Activated CD4-positive, alpha-beta T cell treated with anti-CD3 and anti-CD28 coated beads, Interleukin-2, Interleukin-6, amounts not matched to agents 100 ng/mL and 50 ng/mL, durations not matched to agents 16 hours and 8 hours (primary cell): Measurements from ENCODE around the gene RNF112.
"Not testable (repeated sequence)": the region's sequence is repeated elsewhere in the genome, so short reads cannot be mapped to it uniquely, and the experiment has no call there.

Source experiments
- DNase-seq: peaks from one replicate; pipeline ENCODE4 v3.0.0-alpha.2; 2020

Gene RNF112

GRCh38 chr17:19449656-19450055 is 38.6 kb downstream of the RNF112 start:
- no peak for DNase-seq

DNA sequence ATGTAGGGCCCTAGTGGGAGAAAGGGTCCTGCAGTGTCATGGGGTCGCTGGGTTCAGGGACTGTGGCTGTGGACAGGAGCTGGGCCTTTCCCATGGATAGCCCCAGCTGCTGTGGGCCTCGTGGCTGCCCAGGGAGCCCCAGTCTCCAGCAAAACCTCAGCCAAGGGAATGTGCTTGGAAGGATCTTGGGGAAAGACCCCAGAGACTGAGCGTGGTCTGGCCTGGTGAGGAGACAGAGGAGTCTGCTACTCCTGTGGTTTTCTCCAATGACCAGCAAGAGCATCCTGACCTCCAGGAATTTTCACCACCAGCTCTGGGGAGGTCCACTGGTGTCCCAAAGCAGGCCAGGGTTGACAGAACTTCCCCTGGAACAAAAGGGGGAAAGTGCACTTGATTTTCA is 42.3 kb downstream of the RNF112 start:
- DNase-seq: no peak

DNA sequence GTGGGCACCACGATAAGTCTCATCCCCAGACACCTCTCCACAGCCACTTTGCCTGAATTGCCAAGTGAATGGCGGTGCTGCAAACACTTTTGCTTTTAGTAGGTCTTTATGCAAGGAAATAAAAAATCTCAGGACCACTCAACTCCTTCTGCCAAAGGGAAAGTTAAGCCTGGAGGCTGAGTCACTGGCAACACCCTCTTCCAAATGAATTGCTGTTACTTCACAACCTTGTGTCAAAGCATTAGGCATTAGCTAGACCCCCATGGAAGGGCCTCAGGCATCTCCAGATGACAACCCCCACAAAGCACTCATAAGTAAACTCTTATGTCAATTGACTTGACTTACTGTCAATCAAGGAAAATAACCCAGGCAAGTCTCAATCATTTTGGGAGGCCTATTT is 43.0 kb downstream of the RNF112 start:
- no peak for DNase-seq

DNA sequence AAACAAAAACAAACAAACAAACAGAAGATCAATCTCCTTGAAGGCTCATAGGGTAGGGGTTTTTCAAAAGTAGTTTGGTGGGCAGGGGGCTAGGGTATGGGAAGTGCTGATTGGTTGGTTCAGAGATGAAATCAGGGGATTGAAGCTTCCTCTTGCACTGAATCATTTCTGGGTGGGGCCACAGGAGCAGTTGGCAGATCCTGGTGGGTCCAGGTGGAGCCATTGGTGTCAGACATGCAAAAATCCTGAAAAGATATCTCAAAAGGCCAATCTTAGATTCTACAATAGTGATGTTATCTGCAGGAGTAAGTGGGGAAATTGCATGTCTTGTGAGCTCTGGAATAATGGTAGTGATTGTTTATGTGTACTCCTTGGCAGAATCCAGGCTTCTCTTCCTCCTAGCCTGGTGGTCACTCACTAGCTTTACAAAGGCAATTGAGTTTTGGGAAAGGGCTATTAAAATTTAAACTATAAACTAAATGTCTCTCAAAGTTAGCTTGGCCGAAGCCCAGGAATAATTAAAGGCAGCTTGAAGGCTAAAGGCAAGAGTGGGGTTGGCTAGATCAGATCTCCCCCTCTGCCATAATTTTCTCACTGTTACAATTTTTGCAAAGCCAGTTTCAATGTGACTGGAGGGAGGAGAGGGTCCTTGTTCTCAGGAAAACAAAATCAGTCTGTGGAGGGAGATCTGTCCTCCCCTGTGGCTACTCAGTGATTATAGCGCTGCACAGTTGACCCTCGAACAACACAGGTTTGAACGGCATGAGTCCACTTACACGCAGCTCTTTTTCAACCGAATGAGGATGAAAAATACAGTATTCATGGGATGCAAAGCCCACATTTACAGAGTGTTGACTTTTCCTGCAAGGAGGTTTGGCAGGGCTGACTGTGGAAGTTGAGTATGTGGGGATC is 45.2 kb downstream of the RNF112 start:
- no peak for DNase-seq

DNA sequence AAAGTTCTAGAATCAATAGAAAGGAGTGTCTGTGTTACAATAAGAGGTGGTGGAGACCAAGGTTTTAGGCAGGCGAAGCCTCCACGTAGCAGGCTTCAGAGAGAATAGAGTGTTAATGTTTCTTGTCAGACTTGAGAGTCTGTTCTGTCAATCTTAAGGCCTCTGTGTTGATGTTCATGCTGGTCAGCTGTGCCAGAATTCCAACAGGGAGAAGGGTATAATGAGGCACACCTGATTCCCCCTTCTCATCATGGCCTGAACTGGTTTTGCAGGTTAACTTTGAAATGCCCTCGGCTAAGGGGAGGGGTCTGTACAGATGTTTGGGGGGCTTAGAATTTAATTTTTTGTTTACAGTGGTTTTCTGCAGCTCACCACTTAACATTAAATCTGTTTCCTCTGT is 46.0 kb downstream of the RNF112 start:
- DNase-seq: no peak

DNA sequence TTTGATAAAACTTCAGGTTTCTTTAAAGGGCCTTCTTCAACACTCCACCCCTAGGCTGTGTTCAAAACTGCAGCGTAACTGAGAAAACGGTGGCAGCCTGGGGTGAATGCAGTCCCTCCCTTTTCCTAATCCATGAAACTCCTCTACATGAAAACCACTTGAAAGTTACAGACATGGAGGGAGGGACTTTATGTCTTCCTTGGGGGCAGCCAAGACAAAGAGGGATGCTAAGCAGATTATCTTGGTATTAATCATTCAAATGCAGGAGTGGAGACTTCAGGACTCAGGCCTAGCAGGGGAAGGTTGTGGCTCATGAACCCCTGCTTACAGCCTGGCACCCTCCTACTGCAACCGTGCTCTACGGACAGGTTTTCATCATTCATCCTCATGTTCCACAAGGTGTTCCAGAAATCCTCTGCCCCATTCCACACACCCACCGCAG is 46.8 kb downstream of the RNF112 start:
- DNase-seq: no peak

- DNase-seq: not testable (repeated sequence)
Observed at GRCh38 chr17:19458481-19458880, 47.4 kb downstream of the RNF112 start.

GRCh38 chr17:19459018-19459655 is 48.1 kb downstream of the RNF112 start:
- DNase-seq: not testable (repeated sequence)

DNA sequence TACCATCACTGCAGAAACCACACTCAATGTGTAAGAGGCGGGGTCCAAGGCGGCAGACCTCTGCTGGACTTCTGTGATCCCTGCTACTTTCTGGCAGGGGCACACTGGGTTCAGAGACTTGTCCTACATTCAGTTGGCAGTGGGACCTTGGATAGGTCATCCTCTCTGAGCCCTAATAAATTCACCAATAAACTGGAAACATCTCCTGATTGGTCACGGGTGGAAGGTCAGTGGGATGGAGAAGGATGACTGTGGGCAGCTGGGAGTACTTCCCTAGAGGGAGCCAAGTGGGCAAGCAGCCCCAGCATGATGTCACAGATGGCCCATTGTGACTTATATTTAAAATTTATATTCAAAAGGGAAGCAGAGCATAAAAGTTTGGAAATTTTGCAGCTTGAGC is 49.7 kb downstream of the RNF112 start:
- DNase-seq: no peak

- DNase-seq: no peak
Observed at GRCh38 chr17:19461116-19461515, 50.1 kb downstream of the RNF112 start.

- DNase-seq: no peak
Observed at GRCh38 chr17:19461681-19462080, 50.6 kb downstream of the RNF112 start.

GRCh38 chr17:19462456-19463035 is 51.5 kb downstream of the RNF112 start:
- not testable (repeated sequence) for DNase-seq

DNA sequence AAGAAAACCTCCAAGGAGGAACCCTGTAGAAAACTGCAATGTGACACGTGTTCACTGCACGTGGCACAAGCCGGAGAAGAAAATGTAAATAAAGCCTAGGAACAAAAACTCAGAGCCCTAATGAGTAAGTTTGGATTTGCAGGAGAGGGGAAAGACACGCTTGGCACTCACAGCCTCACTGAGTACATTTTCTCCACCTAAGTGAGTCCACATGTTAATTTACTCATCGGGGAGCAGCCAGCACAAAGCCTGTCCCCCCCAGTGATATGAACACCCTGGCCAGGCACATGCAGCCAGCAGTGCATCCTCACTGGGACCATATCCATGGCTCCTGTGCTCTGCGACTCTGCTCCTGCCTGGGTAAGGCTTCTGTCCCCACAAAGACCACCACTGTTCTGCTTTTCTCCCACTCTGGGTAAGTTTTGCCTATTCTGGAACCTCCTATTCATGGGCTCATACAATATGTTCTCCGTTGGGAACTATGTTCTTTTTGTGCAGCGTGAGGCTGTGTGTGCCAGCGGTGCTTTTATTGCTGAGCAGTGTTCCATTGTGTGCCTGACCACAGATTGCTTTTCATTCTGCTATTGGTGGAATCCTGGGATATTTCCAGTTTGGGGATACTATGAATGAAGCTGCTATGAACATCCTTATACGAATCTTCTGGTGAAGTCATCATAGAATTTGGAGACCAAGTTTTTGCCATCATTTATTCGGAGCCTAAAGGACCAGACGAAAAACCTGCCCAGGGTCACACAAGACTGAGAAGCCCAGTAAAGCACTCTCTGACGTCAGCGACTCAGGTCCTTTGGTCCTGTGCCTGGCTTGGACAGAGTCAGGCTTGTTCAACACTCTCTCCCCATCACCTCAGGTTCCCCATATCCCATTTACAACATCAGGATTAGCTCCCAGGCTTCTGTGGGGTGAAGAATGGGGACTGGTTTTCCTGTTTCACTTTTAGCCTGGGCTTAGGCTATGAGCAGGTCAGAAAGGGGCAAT is 53.3 kb downstream of the RNF112 start:
- no peak for DNase-seq
